ENCODE measurements around the gene LITAF. TPM values are rescaled to one million over a fixed set of nuclear protein-coding genes. Genes with fewer than 3 reads are reported as not detected.

The LITAF gene
- total RNA-seq, 1 experiment from 2014 or later = 111 TPM

DNA sequence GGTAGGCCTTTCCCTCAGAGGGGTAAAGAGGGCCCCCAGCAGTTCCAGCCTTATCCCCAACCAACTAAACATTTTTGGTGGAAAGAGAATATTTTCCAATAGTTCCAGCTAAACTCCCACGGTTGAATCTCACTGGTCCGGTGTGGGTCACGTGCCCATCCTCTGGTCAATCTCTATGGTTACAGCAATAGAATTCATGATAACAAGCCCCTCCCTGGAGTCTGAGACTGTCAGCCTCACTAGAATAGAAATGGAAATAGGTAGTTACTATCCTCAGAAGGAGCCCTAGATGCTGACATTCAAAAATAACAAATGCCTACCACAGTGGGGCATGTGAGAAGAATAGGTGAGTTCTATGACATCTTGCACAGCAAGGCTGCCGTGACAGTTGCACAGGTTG, 37.5 kb upstream of the LITAF start:
- in situ Hi-C loops (cut with HindIII; ENCODE audit: low pct_unique_long_range_greater_than_20kb, low sequenced_read_pairs) = no loop called here
- no peak for DNase-seq (ENCODE audit: low read depth)

DNA sequence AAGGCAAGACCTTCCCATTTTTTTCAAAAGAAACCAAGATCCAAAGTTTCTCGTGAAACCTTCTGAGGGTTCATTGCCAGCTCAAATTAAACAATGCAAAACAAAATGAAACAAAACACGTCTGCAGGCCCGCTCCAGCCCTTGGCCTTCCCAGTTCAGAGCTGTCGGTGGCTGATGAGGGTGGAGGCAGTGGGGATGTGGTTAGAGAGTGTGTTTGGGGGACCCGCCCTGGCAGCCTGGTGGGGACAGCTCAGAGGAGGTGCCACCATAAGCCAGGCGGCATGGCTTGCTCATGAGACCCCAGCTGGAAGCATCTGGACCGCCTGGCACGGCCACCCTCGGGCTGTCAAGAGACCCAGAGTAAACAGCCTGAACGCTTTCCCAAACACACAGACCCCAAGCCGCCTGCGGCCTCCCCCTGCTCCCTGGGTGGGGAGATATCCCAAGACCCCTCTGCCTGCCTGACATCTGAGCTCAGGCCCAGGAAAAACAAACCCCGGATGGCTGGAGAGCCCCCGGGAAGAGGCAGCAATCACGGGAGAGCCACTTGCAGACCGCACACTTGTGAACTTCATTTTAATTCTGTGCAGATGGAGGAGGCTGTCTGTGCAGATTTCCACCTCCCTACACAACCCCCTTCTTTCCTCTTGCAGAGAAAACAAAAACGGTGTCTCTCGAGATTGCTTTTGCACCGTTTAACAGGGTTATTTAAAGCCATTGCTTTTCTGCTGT, 35.4 kb upstream of the LITAF start:
- in situ Hi-C loops (cut with HindIII; ENCODE audit: low pct_unique_long_range_greater_than_20kb, low sequenced_read_pairs) = no loop called here
- DNase-seq (ENCODE audit: low read depth) = no peak

DNA sequence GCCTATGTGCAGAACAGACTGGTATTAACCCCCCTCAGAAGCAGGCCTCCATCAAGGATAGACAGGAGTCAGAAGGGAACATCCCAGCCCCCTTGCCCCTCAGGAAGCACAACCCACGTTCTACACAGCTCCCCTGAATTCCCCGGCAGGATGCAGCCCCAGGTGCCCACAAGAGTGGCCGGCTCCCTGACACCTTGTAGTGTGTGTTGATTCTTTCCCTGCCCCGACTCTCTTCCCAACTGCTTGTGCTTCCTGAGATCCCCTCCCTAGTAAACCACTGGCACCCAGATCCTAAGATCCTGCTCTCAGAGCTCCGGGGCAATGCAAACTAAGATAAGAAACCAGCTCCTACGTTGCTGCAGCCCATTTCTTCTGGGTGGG, 34.8 kb upstream of the LITAF start:
- no peak for DNase-seq (ENCODE audit: low read depth)
- in situ Hi-C loops (cut with HindIII; ENCODE audit: low pct_unique_long_range_greater_than_20kb, low sequenced_read_pairs) = no loop called here

DNA sequence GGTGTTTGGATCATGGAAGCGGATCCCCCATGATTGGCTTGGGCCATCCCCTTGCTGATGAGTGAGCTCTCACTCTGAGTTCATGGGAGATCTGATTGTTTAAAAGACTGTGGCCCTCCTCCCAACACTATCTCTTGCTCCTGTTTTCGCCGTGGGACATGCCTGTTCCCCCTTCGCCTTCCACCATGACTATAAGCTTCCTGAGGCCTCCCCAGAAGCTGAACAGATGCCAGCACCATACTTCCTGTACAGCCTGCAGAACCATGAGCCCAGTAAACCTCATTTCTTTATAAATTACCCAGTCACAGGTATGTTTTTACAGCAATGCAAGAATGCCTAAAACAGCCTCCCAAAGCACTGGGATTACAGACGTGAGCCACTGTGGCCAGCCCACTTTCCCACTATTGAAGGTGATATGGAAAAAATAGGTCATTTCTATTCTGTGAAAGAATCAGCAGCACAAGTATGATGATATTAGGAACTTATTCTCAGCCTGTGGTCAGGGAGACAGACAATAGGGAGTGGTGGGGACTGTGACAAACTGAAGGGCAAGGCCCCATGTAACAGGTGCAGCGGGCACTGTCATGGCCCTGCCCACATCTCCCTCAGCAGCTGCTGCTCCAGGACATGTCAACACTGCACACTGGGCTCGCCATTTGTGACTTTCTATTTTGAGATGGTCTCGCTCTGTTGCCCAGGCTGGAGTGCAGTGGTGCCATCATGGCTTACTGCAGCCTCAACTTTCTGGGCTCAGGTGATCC, 33.7 kb upstream of the LITAF start:
- DNase-seq (ENCODE audit: low read depth) = no peak
- in situ Hi-C loops (cut with HindIII; ENCODE audit: low pct_unique_long_range_greater_than_20kb, low sequenced_read_pairs) = no loop called here

DNA sequence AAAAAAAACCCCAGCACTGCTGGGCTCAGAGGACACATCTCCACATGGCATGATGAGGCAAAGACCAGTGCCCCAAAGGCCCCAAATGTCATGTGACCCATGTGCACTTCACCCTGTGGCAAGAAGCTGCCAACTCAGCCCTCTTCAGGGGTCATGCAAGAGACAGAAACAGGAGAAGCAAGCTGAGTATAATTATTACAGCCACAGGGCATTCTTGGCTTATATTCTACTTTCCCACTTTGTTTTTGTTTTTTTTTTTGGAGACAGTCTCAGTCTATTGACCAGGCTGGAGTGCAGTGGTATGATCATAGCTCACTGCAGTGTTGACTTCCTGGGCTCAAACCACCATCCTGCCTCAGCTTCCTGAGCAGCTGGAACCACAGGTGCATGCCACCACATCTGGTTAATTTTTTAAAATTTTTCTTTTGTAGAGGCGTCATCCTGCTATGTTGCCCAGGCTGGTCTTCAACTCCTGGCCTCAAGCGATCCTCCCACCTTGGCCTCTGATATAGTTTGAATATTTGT, 32.7 kb upstream of the LITAF start:
- DNase-seq (ENCODE audit: low read depth) = peak; percentile 90
- in situ Hi-C loops (cut with HindIII; ENCODE audit: low pct_unique_long_range_greater_than_20kb, low sequenced_read_pairs) = no loop called here

DNA sequence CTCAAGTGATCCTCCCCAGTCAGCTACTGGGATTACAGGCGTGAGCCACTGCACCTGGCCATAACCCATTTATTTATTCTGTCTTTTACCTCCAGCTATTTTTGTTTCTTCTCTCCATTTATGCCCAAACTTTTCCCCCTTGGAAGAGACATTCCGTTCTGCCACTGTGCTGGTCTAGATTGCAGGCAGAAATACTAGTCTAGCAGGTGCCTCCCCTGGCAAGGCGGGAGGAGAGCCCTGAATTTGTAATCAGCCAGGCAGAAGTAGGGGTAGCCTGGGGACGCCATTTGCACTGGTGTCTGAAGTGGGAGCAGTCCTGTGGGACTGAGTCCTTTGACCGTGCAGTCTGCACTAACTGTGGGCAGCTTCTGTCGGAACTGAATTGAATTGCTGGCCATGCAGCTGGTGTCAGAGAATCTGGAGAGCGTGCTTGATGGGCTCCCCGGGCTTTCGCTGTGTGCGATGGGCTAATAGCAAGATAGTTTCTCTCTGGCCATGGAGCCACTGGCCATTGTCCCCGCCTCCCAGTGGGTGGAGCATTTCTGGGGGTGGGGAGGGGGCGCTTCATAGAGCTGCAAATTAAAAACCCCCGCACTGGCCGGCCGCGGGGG, 31.5 kb upstream of the LITAF start:
- in situ Hi-C loops (cut with HindIII; ENCODE audit: low pct_unique_long_range_greater_than_20kb, low sequenced_read_pairs) = no loop called here

DNA sequence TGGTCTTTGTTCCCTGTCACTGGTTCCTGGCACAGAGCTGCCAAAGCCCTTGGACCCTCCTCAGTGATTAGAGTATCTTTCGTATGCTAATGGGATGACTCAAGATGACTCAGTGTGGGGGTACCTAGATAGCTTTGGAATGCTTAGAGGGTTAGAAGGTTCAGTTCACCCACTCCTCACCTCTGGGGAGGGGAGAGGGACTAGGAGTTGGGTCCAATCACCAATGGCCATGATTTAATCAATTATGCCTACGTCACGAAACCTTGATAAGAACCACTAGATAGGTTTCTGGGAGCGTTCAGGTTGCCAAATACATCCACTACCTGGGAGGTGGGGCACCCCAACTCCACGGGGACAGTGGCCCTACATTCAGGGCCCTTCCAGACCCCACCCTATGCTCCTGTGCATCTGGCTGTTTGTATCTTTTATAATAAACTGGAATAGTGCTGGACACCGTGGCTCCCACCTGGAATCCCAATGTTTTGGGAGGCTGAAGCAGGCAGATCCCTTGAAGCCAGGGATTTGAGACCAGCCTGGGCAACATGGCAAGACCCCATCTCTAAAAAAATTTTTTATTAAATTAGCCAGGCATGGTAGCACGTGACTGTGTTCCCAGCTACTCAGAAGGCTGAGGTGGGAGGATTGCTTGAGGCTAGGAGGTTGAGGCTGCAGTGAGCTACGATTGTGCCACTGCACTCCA, 29.2 kb upstream of the LITAF start:
- DNase-seq (ENCODE audit: low read depth) = peak; percentile 67
- in situ Hi-C loops (cut with HindIII; ENCODE audit: low pct_unique_long_range_greater_than_20kb, low sequenced_read_pairs) = no loop called here

More for the DNA sequence above, 31.5 kb upstream of the LITAF start:
- DNase-seq (ENCODE audit: low read depth) = no peak

DNA sequence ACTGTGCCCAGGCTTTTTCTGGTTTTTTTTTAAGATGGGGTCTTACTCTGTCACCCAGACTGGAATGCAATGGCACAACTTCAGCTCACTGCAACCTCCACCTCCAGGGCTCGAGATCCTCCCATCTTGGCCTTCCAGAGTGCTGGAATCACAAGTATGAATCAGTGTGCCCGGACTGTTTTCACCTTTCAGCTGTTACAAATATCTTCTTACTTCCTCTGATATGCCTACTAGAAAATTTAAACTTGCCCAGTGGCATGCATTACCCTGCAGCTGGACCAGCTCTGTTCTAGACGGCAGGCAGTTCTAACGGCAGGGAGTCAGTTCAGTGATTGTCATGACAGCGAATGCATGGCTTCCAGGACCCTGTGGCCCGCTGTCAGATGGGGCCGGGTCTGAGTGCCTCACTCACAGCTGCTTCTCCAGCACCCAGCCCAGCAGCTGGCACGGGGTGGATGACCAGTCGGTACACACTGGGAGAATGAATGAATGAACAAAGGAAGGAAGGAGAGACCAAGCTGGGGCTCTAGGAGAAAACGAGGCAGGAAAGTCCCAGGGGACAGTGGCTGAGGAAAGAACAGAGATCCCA, 28.0 kb upstream of the LITAF start:
- DNase-seq (ENCODE audit: low read depth) = peak; percentile 55
- in situ Hi-C loops (cut with HindIII; ENCODE audit: low pct_unique_long_range_greater_than_20kb, low sequenced_read_pairs) = no loop called here

DNA sequence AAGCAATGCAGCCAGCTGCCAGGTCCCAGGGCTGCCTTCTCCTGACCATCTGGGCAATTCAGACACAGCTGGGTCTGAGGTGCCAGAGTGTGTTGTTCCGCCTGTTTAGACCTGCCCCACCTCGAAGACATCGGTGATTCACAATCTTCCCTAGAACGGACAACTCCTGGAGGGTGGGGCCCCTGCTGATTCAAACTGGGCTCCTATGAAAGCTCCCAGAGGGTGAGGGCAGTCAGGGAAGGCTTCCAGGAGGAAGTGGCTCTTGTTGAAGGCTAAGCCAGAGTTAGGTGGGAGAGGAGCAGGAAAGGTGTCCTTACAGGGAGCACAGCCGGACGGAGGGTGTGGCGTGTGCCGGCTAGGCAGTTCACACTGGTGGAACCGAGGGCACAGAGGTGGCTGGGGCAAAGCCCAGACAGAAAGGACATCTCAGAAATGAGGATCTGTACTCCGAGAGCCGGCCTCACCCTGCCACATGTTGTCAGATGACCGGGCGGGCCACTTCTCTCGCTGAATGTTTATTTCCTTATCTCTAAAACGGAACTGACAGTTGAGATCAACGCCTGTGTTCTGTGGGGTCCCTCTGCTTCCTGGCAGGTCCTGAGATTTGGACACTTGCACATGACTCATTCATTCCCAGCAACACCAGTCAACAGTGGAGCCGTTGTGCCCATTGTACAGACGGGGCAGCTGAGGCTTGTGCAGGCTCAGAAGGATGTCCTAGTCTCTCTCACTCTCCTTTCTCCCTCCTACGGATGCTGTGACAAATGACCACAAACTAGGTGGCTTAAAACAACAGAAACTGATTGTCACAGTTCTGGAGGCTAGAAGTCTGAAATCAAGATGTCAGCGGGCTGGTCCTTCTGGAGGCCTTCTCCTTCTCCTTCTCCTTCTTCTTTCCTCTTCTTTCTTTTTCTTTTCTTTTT, 26.9 kb upstream of the LITAF start:
- in situ Hi-C loops (cut with HindIII; ENCODE audit: low pct_unique_long_range_greater_than_20kb, low sequenced_read_pairs) = no loop called here

DNA sequence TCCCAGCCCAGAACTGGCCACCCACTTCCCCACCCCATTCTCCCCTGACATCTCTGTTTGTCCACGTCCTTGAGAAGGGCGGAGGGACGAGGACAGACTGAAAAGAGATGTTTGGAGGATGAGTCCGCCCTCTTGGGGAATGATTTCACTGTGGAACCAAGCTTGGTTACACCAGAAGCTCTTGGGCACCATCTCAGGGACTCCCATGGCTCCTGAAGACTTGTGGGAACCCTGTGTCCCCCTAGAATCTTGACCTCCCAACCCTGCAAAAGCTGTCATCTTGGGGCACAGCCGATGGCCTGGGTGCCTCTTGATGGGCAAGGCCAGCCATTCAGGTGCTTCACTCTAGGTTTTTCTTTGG, 25.9 kb upstream of the LITAF start:
- no peak for DNase-seq (ENCODE audit: low read depth)

More for the DNA sequence above, 26.9 kb upstream of the LITAF start:
- DNase-seq (ENCODE audit: low read depth) = peak; percentile 76

DNA sequence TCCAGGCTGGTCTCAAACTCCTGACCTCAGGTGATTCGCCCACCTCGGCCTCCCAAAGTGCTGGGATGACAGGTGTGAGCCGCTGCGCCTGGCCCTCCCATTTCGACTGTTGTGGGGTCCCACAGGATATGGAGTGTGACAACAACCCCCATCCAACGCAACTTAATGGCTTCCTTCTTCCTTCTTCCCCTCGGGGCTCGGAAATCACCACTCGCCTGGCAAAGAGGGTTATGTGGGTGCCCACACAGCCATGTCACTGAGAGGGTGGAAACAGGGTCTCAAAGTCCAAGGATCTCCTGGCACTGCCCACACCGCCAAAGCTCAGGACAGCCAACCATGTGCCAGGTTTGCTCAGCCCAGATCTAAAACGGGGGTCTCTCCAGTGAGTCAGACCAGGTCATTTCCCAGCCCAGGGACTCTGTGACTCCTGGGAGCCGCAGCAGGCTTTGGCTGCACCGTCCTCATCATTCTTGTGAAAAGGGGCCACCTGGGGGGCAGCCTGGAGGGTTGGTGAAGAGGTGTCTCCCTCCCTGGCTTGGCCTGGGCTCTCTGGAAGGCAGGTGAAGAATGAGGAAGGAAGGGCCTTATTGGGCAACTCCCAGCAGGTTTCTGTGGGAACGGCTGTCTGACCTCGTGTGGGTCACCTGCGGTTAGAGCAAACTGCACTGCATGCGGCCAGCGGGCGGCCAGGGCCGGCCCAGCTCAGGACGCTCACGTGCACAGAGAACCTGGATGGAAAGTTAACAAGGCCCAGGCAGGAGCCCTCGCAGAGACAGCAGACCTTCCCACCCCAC, 25.3 kb upstream of the LITAF start:
- DNase-seq (ENCODE audit: low read depth) = peak; percentile 99
- in situ Hi-C loops (cut with HindIII; ENCODE audit: low pct_unique_long_range_greater_than_20kb, low sequenced_read_pairs) = no loop called here

More for the DNA sequence above, 25.9 kb upstream of the LITAF start:
- in situ Hi-C loops (cut with HindIII; ENCODE audit: low pct_unique_long_range_greater_than_20kb, low sequenced_read_pairs) = no loop called here

DNA sequence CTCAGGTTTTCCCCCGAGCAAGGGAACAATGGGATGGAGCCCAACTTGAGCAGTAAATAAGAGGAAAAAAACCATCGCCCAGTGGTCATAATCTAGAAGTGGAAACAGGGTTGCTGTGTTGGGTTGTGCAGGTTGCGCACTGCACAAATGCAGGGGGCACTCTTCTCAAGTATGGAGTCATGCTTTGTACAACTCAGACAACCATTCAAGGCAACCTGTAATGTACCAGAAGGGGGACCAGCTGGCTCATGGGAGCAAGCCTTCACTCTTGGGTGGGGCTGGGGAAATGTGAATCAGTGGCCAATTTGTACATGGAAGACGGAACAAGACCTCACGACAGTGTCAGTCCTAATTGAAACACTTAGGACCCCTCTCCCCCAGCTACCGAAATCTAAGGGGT, 23.9 kb upstream of the LITAF start:
- DNase-seq (ENCODE audit: low read depth) = peak; percentile 35
- in situ Hi-C loops (cut with HindIII; ENCODE audit: low pct_unique_long_range_greater_than_20kb, low sequenced_read_pairs) = no loop called here

DNA sequence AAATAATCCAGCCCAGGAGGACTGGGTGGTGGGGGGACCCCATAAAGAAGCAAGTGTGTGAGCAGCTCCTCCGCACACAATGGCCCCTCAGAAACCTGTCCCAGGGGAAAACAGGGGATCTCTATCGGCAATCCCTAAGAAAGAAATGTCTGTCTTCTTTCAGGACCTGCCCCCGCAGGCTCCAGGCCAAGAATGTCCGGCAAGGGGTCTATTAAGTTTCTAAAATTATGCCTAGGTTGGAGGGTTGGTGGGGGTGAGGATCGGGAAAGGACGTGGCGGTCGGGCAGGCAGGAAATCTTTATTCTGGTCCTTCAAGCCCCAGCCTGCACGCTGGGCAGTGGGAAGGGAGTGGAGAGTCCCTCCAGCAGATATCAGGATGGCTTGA, 23.4 kb upstream of the LITAF start:
- DNase-seq (ENCODE audit: low read depth) = no peak
- in situ Hi-C loops (cut with HindIII; ENCODE audit: low pct_unique_long_range_greater_than_20kb, low sequenced_read_pairs) = no loop called here

DNA sequence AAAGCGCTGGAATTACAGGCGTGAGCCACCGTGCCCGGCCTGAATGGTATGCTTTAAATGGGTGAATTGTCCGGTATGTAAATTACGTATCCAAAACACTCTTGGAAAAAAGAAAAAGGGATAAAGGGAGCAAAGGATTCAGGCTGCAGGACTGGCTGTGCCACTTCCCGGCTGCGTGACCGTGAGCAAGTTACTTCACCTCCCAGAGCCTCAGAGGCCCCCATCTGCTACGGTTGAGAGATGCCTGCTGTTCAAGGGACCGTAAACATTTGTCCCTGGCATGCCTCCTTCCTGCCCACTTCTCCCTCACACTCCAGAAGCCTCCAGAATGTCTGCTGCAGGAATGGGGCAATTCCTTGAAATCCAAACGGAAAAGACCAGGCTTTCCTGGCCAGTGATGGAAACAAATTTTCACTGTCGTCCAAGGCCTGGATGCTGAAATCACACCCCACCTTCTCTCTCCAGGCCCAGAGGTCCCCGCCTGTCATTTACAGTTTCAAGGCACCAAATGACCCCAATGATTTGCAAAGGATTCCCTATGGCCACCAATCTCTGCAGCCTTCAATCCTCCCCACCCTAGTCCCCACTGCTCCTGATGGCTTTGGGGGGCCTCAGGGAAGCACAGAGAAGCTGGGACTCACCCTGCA, 22.9 kb upstream of the LITAF start:
- in situ Hi-C loops (cut with HindIII; ENCODE audit: low pct_unique_long_range_greater_than_20kb, low sequenced_read_pairs) = no loop called here
- DNase-seq (ENCODE audit: low read depth) = peak; percentile 94

DNA sequence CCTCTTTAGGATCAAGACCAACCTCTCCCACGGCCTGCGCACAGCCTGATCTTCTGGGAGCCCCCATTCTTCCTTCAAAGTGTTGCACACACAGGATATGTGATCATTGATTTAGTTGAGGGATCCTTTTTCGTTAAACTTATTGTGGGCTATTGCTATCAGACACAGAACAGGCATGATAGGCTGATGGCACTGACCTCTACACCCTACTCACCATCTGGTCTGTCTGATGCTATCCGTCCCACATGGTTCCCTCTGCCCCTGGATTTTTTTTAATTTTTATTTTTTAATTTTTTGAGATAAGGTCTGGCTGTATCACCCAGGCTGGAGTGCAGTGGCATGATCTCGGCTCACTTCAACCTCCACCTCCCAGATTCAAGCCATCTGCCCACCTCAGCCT, 19.2 kb upstream of the LITAF start:
- no peak for DNase-seq (ENCODE audit: low read depth)
- in situ Hi-C loops (cut with HindIII; ENCODE audit: low pct_unique_long_range_greater_than_20kb, low sequenced_read_pairs) = no loop called here

DNA sequence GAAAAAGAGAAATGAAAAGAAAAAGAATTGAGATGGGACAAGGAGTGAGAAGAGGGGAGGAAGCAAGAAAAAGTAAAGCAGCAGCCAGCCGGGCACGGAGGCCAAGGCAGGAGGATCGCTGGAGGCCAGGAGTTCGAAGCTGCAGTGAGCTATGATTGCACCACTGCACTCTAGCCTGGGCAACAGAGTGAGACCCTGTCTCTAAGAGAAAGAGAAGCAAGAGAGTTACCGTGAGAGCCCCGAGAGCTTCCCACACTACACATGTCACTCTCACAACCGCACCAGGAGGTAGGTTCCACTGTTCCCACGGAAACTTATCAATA, 18.8 kb upstream of the LITAF start:
- DNase-seq (ENCODE audit: low read depth) = no peak
- in situ Hi-C loops (cut with HindIII; ENCODE audit: low pct_unique_long_range_greater_than_20kb, low sequenced_read_pairs) = no loop called here

Measured in Caki2 (cell line).